Measurements from ENCODE around the gene RAMP3.

Gene RAMP3

DNA sequence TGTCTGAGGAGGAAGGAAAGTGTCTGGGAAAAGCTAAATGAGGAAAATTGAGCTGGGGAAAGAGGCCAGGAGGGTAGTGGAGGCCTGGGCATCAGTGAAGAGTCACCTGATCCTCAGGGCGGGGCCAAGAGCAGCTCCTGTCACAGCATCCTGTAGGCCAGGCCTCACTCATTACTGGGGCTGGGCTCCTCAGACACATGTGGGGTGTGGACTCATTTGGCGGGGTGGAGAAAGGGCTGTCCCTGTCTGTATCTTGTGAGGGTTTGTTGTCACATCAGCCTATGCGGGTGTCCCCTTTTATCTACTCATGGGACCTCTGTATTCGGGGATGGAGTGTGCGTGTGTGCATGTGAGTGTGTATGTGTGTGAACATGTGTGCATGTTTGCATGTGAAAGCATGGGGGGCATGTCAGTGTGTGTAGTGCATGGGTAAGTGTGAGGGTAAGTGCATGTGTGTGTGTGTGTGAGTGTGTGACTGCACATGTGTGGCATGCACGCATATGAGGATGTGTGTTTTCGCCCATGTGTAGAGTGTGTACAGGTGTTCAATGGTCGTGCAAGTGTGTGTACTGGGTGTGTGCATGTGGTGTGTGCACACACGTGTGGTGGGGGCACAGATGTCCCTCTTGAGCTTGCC is 67.8 kb downstream of the RAMP3 start:
- no peak for DNase-seq

DNA sequence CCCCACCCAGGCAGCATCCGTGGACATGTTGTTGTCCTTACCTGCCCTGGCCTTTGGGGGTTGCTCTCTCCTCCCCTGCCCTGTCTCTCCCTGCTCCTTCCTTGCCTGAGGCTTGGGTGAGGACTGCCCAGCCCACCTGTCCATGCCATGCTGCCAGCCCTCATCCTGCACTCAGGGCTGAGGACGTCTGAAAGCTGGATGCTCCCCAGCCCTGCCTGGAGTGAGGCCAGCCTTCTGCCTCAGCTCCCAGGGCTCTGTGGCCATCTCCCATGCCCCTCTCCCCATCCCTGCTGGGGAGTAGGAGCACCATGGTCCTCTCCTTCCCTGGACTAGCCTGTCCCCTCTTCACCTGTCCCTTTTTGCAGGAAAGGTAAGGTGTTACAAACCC is 68.4 kb downstream of the RAMP3 start:
- DNase-seq: no peak

DNA sequence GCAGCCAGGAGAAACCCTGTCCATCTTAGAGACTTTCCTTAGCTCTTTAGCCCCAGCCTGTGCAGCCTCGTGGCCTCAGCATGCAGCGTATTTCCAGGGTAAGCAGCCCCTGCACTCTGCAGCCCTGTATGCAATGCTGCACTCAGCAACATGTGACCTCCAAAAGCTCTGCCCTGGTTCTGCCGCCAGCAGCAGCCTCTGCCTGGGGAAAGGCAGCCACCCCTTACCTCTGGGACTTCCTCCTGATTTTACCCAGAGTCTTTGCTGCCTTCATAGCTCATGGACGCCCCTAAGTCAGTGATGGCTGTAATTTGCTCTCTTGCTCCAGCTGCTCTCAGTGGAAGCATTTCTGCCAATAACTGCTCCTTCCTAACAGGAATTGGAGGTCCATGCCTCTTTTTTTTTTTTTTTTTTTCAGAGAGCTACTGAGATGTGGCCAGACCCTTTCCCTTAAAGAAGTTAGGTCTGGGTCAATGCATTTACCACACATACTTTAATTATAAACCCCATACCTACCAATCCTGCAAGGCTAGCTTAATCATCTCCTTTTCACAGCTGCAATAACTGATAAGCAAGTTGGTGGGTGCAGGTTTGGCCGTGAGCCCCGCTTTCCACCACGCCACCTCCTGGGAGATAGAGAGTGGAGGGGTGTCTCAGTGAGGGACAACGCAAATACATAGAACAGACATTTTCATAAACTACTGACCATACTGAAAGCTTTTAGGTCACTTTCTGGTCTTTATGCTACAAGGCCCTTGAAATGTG is 71.7 kb downstream of the RAMP3 start:
- no peak for DNase-seq

- DNase-seq: no peak
Measured at GRCh38 chr7:45230083-45230482, 72.5 kb downstream of the RAMP3 start.

- DNase-seq: no peak
Measured at GRCh38 chr7:45230611-45231165, 73.1 kb downstream of the RAMP3 start.

DNA sequence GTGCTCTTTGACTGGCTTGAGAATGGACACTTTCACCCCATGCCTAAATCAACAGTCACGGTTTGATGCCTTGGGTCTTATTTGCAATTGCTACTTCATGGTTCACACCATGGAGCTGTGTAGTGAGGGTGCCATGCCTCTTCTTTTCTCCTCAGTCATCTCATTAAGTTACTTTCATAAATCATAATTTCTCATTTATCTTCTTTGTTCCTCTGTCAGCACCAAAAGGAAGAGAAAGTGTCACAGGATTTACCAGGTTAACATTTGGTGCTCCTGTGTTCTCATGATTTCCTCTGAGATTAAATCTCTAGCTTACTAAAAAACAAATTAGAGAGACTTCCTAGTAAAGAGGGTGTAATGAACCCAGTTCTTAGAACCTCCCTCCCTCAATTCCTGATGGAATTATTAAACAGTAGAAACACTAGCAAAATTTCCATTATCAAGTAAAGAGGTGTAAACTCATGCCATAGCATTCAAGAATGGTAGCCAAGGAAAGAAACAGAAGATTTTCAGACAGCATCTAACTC is 75.7 kb downstream of the RAMP3 start:
- DNase-seq: no peak

All from T-helper 2 cell (primary cell).